Brain pericyte (primary cell): ENCODE measurements around the gene SMIM10L2A.
"Not testable (repeated sequence)": the region's sequence is repeated elsewhere in the genome, so short reads cannot be mapped to it uniquely, and the experiment has no call there.

ENCODE experiments used
- DNase-seq: peaks from one replicate; pipeline ENCODE4 v3.0.0-alpha.2; 2012; ENCODE audit warnings: low read depth, low spot score

The SMIM10L2A gene

GRCh38 chrX:135453381-135453780, 31.6 kb downstream of the SMIM10L2A start:
- no peak for DNase-seq

GRCh38 chrX:135454816-135455215, 33.1 kb downstream of the SMIM10L2A start:
- DNase-seq = no peak

- not testable (repeated sequence) for DNase-seq
Observed at GRCh38 chrX:135461756-135462155, 40.0 kb downstream of the SMIM10L2A start.

- no peak for DNase-seq
Observed at GRCh38 chrX:135463937-135464336, 42.2 kb downstream of the SMIM10L2A start.

DNA sequence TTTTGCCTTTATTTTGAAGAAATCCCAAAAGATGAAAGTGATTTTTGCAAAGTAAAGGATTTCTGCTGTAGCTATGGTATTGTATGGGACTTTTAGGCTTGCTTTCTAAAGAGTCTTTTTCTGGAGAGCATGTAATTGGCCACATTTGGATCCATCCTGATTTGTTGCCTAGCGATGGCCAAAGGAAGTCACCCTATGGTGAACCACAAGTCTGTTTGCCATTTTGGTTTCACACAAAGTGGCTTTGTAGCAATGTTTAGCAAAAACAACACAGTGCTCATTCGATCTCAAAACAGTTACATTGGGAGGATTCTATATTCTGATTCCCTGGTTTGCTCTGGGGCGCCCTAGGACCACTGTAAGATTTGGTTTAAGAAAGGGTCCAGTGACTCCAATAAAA, 54.6 kb downstream of the SMIM10L2A start:
- no peak for DNase-seq

DNA sequence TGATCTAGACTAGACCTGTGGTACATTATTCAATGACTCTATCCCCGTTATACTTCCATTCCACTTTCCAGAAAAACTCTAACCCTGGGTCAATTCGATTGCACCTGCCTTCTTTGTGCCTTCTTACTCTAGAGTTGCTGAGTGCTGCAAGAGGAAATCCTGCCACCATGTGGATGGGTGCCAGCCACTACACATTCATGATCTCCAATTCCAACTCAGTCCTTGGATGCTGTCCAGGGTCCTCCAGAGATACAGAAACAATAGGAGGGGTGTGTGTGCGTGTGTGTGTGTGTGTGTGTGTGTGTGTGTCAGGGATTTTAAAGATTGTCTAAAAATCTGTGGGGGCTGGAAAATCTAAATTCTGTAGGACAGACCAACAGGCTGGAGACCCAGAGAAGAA, 55.8 kb downstream of the SMIM10L2A start:
- DNase-seq = peak; percentile 27
